ENCODE measurements around the gene KCTD13.
"Not testable (repeated sequence)": the region's sequence is repeated elsewhere in the genome, so short reads cannot be mapped to it uniquely, and the experiment has no call there.

Gene KCTD13

GRCh38 chr16:29877266-29877961 lies 48.6 kb downstream of the KCTD13 start:
- DNase-seq = no peak

GRCh38 chr16:29876594-29877249 lies 49.3 kb downstream of the KCTD13 start:
- no peak for DNase-seq

- DNase-seq = no peak
Measured at GRCh38 chr16:29876217-29876593, 49.8 kb downstream of the KCTD13 start.

- DNase-seq = no peak
Measured at GRCh38 chr16:29875206-29875605, 50.8 kb downstream of the KCTD13 start.

- no peak for DNase-seq
Measured at GRCh38 chr16:29873319-29873718, 52.7 kb downstream of the KCTD13 start.

GRCh38 chr16:29871822-29872546 lies 54.0 kb downstream of the KCTD13 start:
- DNase-seq = no peak

- DNase-seq = not testable (repeated sequence)
Measured at GRCh38 chr16:29869067-29869466, 57.0 kb downstream of the KCTD13 start.

- no peak for DNase-seq
Measured at GRCh38 chr16:29868396-29869009, 57.5 kb downstream of the KCTD13 start.

DNA sequence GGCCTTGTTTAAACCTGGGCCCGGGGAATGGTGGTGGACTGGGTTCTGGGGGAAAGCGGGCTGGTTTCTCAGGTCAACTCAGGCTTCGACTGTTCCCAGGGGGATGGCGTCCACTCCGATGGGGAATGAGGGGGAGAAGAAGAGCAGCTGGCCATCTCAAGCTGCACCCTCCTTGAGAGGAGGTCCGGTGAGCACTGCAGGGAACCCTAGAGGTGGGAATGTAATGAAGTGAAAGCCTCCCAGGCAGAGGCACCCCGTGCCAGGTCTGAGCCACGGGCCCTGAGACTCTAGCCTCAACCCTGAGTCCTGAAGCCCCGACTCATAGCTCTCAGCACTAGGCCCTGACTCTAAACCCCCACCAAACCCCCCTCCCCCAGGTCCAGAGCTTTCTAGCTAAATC lies 61.8 kb downstream of the KCTD13 start:
- DNase-seq = no peak

GRCh38 chr16:29863669-29863984 lies 62.4 kb downstream of the KCTD13 start:
- no peak for DNase-seq

DNA sequence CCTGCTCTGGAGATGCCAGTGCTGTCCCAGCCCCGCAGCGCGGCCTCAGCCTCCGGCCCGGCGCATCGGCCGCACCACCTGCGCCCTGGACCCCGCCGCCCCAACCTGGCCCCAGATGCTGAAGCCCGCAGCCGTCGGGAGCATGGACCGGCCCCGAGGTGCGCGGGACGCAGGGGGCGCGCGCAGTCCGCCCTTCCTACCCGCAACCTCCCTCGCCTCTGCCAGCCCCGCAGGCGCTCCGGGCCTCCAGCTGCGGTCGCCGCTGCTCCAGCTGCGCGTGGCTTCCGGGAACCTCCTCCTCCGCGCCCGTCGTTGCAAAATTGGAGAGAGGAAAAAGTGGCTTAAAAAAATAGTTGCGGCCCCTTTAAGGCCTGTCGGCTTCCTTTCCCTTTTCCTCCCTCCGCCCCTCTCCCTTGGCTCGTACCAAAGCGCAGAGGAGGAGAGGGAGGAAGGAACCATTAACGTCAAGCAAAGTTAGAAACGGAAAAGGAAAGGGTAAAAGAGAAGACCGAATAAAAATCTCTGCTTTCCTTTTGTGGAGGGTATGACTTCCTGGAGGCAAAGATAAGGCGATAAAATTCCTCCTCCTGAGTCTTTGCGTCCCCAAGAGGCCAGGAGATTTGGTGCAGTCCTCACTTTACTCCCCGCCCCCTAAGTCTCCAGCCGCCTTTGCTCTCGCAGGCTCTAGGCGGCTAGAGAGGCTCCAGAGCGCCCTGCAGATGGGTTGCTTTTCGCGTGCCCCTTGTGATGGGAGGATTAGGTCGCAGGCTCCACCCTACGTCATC lies 63.0 kb downstream of the KCTD13 start, which contains the start of gene CDIPT:
Gene CDIPT, minus strand, starts transcription at position 343 of the 785 bp plus-strand sequence. CDS start 369 bp downstream, outside the sequence.
- peak; percentile 97 for DNase-seq

- DNase-seq = peak; percentile 33
Measured at GRCh38 chr16:29862383-29862883, 63.6 kb downstream of the KCTD13 start.

- DNase-seq = no peak
Measured at GRCh38 chr16:29860218-29860617, 65.8 kb downstream of the KCTD13 start.

DNA sequence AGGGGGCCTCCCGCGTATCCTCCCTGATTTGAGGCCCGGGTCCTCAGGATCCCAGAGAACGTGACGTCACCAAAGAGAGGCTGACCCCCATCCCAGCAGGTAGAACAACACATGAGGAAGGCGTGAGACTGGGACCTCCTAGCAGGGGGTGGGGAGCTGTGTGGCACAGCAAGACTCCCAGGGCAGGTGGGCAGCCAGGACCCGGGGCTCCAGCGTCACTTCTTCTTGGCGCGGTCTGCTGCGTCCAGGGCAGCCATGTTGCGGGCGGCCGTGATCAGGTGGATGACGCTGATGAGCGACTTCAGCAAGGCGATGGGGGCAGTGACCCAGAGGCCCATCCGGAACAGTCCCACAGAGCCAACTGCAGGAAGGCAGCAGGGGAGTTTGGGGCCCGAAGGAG lies 67.1 kb downstream of the KCTD13 start:
- no peak for DNase-seq

DNA sequence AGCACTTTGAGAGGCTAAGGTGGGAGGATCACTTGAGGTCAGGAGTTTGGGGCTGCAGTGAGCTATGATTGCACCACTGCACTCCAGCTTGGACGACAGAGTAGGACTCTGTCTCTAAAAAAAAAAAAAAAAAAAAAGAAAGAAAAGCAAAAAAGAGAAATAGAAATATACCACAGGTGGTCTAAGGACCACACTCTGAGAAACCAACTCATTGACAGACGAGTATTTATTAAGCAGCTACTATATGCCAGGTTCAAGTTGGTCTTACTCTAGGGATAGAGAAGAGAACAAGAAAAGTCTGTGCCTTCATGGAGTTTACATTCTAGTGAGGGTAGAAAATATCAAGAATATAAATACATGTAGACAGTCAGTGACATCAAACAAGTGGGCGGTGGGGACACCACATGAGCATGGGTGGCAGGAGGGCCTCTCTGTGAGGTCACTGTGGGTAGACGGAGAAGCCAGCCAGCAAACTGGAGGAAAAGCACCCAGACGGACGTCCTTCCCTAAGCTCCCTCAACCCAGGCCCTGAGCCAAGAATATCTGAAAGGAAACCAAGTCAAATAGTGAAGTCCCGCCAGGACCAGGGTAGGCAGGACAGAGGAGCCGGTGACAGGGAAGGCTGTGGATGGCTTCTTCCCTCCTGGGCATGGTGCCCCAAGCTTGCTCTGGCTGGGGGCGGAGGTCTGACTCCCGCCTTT lies 67.7 kb downstream of the KCTD13 start:
- DNase-seq = peak; percentile 42

DNA sequence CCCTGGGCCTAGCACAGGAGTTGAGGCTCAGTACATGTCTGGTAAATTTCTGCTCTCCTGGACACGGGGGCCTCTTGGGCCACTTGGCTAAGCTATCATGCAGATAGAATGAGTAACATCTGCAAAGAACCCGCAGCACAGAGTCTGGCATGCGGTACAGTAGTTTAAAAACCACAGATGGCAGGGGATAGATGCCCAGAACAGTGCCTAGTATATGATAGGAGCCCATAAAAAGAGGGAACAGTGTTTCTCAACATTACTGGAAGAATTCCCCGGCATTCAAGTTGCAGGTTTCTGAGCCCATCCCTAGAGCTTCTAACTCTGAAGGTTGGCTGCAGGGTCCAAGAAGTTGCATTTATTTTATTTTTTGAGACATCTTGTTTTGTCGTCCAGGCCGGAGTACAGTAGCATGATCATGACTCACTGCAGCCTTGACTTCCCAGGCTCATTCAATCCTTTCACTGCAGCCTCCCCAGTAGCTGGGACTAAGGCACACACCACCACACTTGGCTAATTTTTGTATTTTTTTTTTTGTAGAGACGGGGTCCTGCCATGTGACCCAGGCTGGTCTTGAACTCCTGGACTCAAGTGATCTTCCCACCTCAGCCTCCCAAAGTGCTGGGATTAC lies 68.8 kb downstream of the KCTD13 start:
- no peak for DNase-seq

All from midbrain (tissue), 1 donor.